Neural crest cell (in vitro differentiated cells): ENCODE results near the gene ANKH. TPM values are rescaled to one million over a fixed set of nuclear protein-coding genes. Genes with fewer than 3 reads are reported as not detected.

Source experiments
- DNase-seq: peaks from one replicate; pipeline ENCODE4 v3.0.0; 2021; ENCODE audit warnings: low read depth, mixed read lengths, low spot score
- H3K27ac Mint-ChIP-seq: one replicate; pipeline ENCODE4 v1.8.0; 2021; ENCODE audit warnings: mild to moderate bottlenecking, mixed read lengths; ENCODE audit not compliant: unreplicated experiment
- H3K27me3 Mint-ChIP-seq: 2 replicates; pipeline ENCODE4 v1.8.0; 2021; ENCODE audit warnings: low read depth, mild to moderate bottlenecking, mixed read lengths
- H3K36me3 Mint-ChIP-seq: 2 replicates; pipeline ENCODE4 v1.8.0; 2021; ENCODE audit warnings: low read depth, mild to moderate bottlenecking, mixed read lengths
- H3K4me1 Mint-ChIP-seq: 2 replicates; pipeline ENCODE4 v1.8.0; 2021; ENCODE audit warnings: mixed read lengths
- H3K4me3 Mint-ChIP-seq: one replicate; pipeline ENCODE4 v1.8.0; 2021; ENCODE audit warnings: mild to moderate bottlenecking, mixed read lengths
- H3K9me3 Mint-ChIP-seq: 2 replicates; pipeline ENCODE4 v1.8.0; 2021; ENCODE audit warnings: mixed read lengths
- CTCF ChIP-seq: fragments of 200-600 bp; sonication (generic); conservative IDR thresholded peaks from 2 replicates; pipeline ENCODE4 v1.5.0; 2021; ENCODE audit warnings: antibody characterized with exemption, mild to moderate bottlenecking
- total RNA-seq: library from RNA; stranded (reverse); gene quantifications from 2 replicates; pipeline ENCODE4 v1.2.1, GENCODE V29; 2021

The ANKH gene
- total RNA-seq, 1 donor from 2014 or later: 28.6 TPM

- Mint-ChIP-seq H3K27me3 (no peaks in the 10 kb centered on the region), H3K4me3 (no peak overlapping the region), H3K4me1 (peaks cover 21% of the 10 kb centered on the region), H3K9me3 (peaks cover 6% of the 10 kb centered on the region), H3K36me3 (peaks cover 5% of the 10 kb centered on the region), H3K27ac (peak overlapping the region; percentile 4)
- TF ChIP-seq CTCF: no peak
- no peak for DNase-seq
These were observed 93.4 kb downstream of the ANKH start for GRCh38 chr5:14777932-14778791.

GRCh38 chr5:14777187-14777586 lies 94.4 kb downstream of the ANKH start:
- no peak overlapping the region for H3K27ac Mint-ChIP-seq
- no peaks in the 10 kb centered on the region for H3K27me3 Mint-ChIP-seq
- H3K36me3 Mint-ChIP-seq: peaks cover 2% of the 10 kb centered on the region
- H3K4me3 Mint-ChIP-seq: no peak overlapping the region
- no peak for TF ChIP-seq CTCF
- peaks cover 3% of the 10 kb centered on the region for H3K9me3 Mint-ChIP-seq
- peaks cover 25% of the 10 kb centered on the region for H3K4me1 Mint-ChIP-seq
- DNase-seq: no peak

GRCh38 chr5:14776602-14777001 lies 95.0 kb downstream of the ANKH start:
- H3K4me3 Mint-ChIP-seq: no peak overlapping the region
- H3K36me3 Mint-ChIP-seq: peaks cover 2% of the 10 kb centered on the region
- TF ChIP-seq CTCF: no peak
- peaks cover 3% of the 10 kb centered on the region for H3K9me3 Mint-ChIP-seq
- H3K4me1 Mint-ChIP-seq: peaks cover 25% of the 10 kb centered on the region
- no peak for DNase-seq
- H3K27me3 Mint-ChIP-seq: no peaks in the 10 kb centered on the region
- no peak overlapping the region for H3K27ac Mint-ChIP-seq

GRCh38 chr5:14775857-14776256 lies 95.7 kb downstream of the ANKH start:
- Mint-ChIP-seq H3K4me1 (peaks cover 25% of the 10 kb centered on the region), H3K9me3 (peaks cover 3% of the 10 kb centered on the region), H3K27ac (no peak overlapping the region), H3K27me3 (no peaks in the 10 kb centered on the region), H3K36me3 (peaks cover 2% of the 10 kb centered on the region), H3K4me3 (no peak overlapping the region)
- DNase-seq: no peak
- TF ChIP-seq CTCF: no peak

GRCh38 chr5:14773588-14773987 lies 98.0 kb downstream of the ANKH start:
- no peak for TF ChIP-seq CTCF
- H3K9me3 Mint-ChIP-seq: no peaks in the 10 kb centered on the region
- H3K4me1 Mint-ChIP-seq: peaks cover 23% of the 10 kb centered on the region
- no peak overlapping the region for H3K27ac Mint-ChIP-seq
- no peak for DNase-seq
- H3K4me3 Mint-ChIP-seq: no peak overlapping the region
- H3K36me3 Mint-ChIP-seq: no peaks in the 10 kb centered on the region
- no peaks in the 10 kb centered on the region for H3K27me3 Mint-ChIP-seq
